Stimulated activated CD8-positive, alpha-beta memory T cell treated with anti-CD3 and anti-CD28 coated beads, Interleukin-7, amount 100 ng/mL, for 24 hours (primary cell): ENCODE data around the gene KRTAP7-1.

Experiments used
- DNase-seq: peaks from one replicate; pipeline ENCODE4 v3.0.0-alpha.2; 2020; ENCODE audit warnings: low read depth

KRTAP7-1 gene, protein sequence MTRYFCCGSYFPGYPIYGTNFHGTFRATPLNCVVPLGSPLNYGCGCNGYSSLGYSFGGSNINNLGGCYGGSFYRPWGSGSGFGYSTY

DNA sequence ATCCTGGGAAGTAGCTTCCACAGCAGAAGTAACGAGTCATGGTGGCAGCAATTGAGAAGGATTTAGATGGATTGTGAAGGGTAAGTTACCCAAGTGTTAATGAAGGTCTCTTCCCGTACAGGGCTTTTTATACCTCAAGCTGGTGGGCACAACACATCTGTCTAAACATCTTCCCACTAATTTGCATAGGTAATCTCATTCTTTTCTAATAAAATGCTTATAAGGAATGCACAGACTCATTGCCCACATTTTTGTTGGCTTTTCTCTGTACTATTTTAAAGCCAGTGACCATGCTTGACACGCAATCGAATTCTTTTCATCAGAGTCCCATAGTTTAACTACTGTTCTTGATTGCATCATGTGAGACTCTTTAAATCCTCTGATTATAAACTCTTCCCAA lies at the start of gene KRTAP7-1:
KRTAP7-1 (minus strand) TSS at position 101 of the 400 bp plus-strand sequence; CDS start at position 40, 61 bp downstream.
- DNase-seq: no peak

DNA sequence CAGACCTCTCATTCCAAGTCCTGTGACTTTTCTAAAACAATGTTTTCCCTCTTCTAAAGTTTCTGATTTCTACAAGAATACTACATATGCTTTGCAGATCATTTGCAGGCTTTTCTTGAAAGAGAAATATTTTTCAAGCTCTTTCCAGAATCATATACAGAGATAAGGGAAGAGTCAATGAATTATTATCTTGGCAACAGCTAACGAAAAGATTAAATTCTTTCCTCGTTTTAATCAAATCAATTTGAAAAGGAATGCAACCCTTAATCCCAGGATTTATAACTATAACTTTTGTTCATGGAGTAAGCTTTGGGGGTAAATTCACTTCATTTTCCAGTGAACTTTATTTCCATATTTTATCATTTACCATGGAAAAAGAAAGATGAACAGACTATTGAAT lies 45.0 kb upstream of the KRTAP7-1 start:
- DNase-seq: no peak

DNA sequence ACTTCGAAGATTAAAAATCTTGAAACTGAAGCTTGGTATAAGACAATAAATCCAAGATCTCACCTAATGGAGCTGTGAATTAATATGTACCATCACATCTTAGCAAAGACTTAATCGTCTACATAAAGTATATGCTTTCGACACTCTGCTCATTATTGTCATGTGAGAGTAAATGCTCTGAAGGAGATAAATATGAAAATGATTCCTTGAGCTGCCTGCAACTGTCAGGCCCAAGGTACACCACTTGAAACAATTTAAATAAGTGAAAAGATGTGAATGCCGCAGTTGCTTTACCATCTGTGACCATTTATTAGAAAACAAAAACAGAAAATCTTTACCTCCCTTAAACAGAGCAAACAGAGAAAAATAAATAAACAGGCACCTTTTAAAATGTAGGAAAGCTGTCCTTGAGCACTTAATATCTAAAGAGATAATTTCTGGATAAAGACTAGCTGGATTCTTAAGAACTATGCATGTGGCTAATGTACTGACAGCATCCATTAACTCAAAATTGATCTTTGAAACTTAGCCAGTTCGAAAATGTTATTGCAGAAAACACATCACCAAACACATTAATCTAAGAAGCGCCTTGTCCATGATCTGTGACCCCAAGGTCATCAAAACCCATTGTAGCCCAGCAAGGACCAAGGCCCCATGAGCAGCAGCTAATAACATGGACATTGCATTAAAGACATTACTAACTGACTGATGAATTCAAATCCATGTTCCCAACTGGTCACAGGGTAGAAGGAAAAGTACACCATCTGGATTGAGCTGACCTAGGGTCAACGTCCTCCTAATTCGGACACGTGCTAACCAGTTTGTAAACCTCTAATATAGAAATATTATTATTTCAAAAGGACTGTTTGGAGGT lies 18.3 kb upstream of the KRTAP7-1 start:
- no peak for DNase-seq

DNA sequence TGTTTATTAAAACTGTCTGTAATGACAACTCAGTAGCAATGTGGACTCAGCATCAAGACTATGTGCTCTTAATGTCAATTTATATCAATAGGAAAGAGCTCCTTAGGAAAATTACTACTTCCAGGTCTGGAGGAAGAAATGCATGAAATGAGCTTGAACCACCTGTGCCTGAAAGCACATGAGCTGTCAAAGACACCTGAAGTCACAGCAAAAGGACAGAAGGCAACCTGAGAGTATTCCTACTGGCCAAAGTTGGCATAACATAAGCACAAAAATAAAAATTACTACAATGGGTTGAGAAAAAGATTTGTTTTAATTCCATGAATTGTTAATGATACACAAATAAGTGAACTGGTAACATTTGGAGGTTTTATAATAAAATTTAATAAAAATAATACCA lies 13.4 kb upstream of the KRTAP7-1 start:
- DNase-seq: no peak

DNA sequence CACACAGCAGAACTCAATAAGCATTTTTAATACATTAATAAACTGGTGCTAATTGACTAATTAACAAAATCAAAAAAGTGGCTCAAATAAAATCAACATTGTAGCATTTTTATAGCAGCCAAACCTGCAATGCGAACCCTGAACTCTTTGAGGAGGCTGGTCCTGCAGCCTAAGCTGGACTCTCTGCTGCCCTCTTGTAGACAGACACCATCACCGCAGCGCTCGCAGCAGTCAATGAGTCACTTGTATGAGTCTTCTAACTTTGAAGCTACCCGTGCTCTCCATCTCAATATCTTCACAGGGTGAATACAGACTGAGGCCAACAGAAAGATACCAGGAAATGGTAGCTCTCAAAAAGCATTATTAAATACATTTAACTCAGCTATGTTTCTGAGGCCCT lies 9.7 kb upstream of the KRTAP7-1 start:
- DNase-seq: peak; percentile 3

DNA sequence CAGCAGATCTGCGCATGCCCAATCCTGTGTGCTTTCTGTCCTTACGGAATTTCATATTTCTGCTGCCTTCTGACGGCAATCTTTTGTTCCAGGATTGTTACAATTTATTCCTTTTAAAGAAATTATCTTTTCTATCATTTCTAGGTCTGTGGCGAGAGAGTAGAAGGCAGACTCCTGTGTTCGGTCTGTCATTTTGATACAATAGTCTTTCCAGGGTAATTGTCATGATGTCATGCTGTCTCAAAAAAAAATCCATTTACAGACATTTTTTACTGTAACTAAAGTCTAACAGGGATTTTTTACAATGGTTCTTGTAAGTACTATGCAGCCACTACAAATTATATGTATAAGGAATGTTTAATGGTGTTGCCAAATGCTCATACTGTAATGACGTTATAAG lies 9.0 kb upstream of the KRTAP7-1 start:
- DNase-seq: no peak

DNA sequence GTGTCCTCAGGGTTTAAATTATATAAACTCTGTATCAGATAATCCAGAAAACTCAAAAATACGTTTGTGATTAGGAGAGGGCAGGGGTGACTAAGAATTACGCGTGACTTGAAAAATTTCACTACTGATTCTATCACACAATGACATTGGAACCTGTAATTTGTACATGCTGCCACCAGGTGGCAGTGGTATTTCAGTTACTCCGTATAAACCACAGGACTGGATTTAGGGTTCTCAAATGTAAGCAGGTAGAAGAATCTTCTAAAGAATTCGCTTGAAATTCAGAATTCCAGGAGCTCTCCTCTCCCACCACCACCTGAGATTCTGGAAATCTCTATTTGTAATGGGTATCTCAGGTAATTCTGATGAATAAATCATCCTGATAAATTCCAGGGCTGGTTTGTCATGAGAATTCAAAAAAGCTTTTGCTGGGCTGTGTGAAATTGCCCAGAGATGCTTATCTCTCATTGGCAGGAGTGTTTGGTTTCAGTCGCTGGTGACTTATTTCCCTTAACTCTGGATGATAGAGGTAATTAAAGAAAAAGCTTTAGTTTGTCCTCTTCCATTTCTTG lies 1.7 kb upstream of the KRTAP7-1 start:
- no peak for DNase-seq

DNA sequence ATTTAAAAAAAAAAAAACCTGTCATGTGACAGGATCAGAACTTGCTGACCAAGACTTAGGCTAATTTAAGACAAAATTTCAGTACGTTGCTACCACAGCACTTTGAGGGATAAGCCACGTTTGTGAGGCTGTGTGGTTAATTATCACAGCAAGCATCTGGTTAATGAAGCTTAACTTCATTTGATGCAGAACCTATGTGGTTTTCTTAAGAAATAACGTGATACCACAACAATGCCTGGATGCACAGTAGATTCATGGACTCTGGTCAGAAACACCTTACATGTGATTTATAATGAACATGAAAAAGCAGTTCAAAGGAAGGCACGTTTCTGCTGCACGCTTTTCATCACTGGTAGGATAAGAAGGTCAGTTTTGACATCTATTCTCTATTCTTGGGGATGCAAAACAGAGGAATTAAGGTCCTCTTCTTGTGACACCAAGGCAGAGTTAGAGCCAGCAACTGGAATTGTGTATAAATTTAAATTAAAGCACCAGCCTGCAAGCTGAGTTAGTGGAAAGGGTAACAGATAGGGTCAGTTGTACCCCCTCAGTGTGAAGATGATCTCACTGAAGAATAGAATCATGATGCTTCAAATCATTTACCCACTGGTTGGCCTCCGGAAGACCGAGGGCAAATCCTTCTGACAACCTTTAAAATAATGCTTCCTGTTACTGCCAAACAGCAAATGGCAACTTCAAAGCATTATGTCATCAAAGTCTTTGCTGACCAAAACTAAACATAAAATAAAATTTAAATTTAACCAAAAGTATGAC lies 10.5 kb downstream of the KRTAP7-1 start:
- no peak for DNase-seq

DNA sequence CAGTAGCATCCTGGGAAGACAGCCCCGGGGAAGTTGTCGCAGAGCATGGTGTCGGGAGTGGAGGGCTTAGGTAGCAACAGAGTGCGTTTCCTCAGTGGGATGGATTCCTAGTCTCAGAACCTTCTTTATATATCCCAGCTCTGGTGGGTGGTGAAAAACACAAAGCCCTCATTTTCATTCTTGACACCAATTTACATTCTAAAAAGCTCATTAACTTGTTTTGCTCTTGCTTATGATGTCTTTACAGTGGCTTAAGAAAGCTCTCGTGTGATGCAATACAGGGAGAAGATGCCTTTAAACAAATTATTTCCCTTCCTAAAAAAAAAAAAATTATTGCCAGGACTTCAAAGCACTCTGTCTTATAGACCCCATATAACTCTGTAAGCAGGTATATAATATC lies 16.4 kb downstream of the KRTAP7-1 start, which contains the start of gene KRTAP8-1:
KRTAP8-1 (minus strand) TSS at position 101 of the 400 bp plus-strand sequence; CDS start at position 47, 54 bp downstream.
- no peak for DNase-seq

DNA sequence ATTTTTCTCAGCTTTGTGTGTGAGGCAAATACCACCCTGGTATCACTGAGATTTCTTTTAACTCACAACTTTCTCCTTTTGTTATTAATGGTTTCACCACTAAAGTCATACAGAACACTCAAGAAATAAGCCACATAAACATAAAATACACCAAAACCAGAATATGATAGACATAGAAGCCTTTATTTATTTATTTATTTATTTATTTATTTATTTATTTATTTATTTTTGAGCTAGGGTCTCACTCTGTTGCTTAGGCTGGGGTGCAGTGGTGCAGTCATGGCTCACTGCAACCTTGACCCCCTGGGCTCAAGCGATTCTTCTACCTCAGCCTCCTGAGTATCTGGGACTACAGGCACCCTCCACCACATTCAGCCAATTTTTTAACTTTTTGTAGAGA lies 29.0 kb downstream of the KRTAP7-1 start:
- DNase-seq: no peak

DNA sequence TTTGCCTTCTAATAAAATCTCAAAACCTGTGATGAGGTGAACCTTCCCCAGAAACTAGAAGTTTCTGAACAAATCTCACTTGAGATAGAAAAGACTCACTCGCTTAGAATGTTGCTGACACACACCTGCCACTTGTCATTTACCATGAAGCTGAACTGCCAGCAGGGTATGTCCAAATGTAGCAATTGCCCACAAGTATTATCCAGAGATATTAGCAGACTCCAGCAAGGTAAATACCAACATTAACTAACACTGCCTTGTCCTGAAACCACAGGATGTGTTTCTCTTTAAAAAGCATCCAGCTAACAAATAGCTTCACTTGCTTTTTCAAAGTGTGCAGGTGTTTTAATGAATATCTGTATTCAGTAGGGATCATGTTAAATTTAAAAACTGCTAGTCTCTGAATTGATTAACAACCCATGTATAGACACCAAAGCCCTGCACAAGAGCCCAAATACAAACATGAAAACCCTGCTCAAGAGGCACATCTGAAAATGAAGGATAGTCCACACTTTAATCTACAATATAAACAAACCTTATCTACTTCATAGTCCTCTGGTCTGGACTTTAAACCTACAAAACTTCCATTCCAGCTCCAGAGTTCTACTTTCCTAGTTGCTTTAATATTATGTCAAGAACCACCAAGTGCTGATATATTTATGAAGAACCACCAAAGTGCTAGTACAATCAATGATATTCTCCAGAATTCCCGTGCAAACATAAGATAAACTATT lies 35.8 kb downstream of the KRTAP7-1 start:
- no peak for DNase-seq

DNA sequence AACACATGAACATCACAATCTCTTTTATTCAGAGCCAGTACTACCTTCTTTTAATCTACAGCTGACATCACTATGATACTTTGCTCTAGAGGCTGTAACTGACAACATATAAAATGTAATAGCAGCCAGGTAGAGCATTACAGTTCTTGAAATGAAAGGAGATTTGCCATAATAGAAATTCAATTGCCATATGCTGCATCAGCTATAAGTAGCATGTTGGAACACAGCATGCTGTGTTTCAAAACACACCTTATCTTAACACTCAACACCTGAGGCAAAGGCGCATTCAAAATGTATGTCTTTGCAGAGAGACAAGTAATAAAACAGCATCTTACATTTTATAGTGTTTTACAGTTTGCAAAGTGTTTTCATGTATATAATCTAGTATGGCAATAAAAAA lies 50.3 kb downstream of the KRTAP7-1 start:
- DNase-seq: no peak
